Neutrophil (primary cell): ENCODE measurements around the gene GJC2.

Experiments used
- H3K27ac ChIP-seq: fragments of 200-600 bp; sonication (generic); 2 replicates; pipeline ENCODE4 v1.5.1; 2016; ENCODE audit warnings: mild to moderate bottlenecking, moderate library complexity
- H3K27me3 ChIP-seq: fragments of 200-600 bp; sonication (generic); 2 replicates; pipeline ENCODE4 v1.6.0; 2016; ENCODE audit warnings: mild to moderate bottlenecking
- H3K36me3 ChIP-seq: fragments of 200-600 bp; sonication (generic); 2 replicates; pipeline ENCODE4 v1.5.1; 2017
- H3K4me1 ChIP-seq, 2 experiments: fragments of 200-600 bp in 1 of 2; sonication (generic) in 1 of 2; 1 replicate in 1 of 2; 2 replicates in 1 of 2; pipeline versions ENCODE4 v1.5.1 to v1.6.1; 2013 to 2016; ENCODE audit warnings: low read depth in 1 of 2, low read length in 1 of 2, mild to moderate bottlenecking in 1 of 2, moderate library complexity in 1 of 2; ENCODE audit not compliant: control insufficient read depth in 1 of 2, insufficient read depth in 1 of 2
- H3K4me3 ChIP-seq, 2 experiments: fragments of 200-600 bp in 1 of 2; sonication (generic) in 1 of 2; 1 replicate in 1 of 2; 2 replicates in 1 of 2; pipeline ENCODE4 v1.5.1; 2013 to 2016; ENCODE audit warnings: low read depth in 1 of 2, low read length in 1 of 2, mild to moderate bottlenecking in 1 of 2, moderate library complexity in 1 of 2
- H3K9me3 ChIP-seq: fragments of 200-600 bp; sonication (generic); 2 replicates; pipeline ENCODE4 v1.5.1; 2016
- TF ChIP-seq, protein P1 (sequence below): fragments of 200-600 bp; sonication (generic); IDR thresholded peaks from 2 replicates; pipeline ENCODE4 v1.5.1; 2016; ENCODE audit warnings: antibody characterized with exemption

The GJC2 gene

DNA sequence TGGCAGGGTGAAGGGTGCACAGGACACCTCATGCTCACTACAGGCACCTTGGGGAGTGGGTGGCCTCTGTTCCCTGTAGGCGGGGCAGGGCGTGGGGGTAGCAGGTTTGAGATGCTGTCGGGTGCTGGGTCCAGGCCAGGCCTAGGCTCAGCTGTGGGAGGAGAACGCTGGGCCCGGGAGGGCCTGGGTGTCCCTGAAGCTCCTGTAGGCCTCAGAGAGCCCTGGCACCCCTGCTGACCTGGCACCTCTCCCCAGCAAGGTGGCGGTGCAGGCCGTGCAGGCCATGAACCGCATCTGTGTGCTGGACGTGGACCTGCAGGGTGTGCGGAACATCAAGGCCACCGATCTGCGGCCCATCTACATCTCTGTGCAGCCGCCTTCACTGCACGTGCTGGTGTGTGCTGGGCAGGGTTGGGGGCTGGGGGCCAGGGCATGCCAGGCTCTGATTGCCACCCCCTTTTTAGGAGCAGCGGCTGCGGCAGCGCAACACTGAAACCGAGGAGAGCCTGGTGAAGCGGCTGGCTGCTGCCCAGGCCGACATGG lies 2.5 kb upstream of the GJC2 start:
- TF ChIP-seq, protein P1, sequence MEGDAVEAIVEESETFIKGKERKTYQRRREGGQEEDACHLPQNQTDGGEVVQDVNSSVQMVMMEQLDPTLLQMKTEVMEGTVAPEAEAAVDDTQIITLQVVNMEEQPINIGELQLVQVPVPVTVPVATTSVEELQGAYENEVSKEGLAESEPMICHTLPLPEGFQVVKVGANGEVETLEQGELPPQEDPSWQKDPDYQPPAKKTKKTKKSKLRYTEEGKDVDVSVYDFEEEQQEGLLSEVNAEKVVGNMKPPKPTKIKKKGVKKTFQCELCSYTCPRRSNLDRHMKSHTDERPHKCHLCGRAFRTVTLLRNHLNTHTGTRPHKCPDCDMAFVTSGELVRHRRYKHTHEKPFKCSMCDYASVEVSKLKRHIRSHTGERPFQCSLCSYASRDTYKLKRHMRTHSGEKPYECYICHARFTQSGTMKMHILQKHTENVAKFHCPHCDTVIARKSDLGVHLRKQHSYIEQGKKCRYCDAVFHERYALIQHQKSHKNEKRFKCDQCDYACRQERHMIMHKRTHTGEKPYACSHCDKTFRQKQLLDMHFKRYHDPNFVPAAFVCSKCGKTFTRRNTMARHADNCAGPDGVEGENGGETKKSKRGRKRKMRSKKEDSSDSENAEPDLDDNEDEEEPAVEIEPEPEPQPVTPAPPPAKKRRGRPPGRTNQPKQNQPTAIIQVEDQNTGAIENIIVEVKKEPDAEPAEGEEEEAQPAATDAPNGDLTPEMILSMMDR = no peak
- H3K4me3 ChIP-seq = no peak overlapping the region
- H3K4me1 ChIP-seq = peaks cover under 1 to 2% of the 10 kb centered on the region in 2 experiments
- H3K36me3 ChIP-seq = peaks cover 52% of the 10 kb centered on the region
- no peaks in the 10 kb centered on the region for H3K9me3 ChIP-seq
- no peaks in the 10 kb centered on the region for H3K27me3 ChIP-seq
- no peak overlapping the region for H3K27ac ChIP-seq

DNA sequence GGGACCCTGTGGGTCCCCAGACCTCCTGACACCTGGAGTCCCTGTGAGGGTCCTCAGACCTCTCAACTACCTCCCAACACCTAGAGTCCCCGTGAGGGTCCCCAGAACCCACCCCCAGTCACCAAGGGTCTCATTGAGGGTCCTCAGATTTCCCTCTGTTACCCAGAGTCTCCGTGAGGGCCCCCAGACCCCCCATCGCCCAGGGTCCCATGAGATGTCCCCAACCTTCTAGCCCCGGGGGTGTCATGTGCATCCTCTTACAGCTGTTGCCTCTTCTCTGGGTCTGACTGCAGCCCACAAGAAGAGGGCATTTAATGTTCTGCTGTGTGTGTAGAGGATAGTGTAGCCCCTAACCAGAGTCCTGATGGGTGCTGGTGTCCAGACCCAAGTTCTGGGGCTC lies 2.0 kb upstream of the GJC2 start:
- TF ChIP-seq, protein P1 = no peak
- H3K9me3 ChIP-seq = no peaks in the 10 kb centered on the region
- H3K36me3 ChIP-seq = peaks cover 52% of the 10 kb centered on the region
- H3K27me3 ChIP-seq = no peaks in the 10 kb centered on the region
- no peaks in the 10 kb centered on the region for H3K4me1 ChIP-seq
- H3K4me3 ChIP-seq = no peak overlapping the region
- no peak overlapping the region for H3K27ac ChIP-seq

DNA sequence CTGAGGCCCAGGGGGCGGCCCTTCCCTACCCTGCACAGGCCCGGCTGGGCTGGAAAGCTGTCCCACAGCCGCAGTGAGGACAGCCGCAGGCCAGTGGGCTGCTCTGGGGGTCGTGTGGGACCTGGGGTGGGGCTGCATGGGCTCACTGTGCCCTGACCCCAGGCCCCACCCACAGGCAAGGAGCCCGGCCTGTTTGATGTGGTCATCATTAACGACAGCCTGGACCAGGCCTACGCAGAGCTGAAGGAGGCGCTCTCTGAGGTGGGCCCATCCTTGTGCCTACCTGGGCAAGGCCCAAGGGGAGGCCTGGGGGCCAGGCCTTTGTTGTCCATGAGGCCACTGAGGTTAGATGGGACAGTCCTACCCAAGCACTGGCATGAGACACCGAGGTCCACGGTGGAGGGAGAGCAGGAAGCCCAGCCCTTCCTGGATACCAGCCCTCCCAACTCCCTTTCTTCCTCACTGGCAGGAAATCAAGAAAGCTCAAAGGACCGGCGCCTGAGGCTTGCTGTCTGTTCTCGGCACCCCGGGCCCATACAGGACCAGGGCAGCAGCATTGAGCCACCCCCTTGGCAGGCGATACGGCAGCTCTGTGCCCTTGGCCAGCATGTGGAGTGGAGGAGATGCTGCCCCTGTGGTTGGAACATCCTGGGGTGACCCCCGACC lies 1.4 kb upstream of the GJC2 start:
- H3K27me3 ChIP-seq = no peaks in the 10 kb centered on the region
- H3K9me3 ChIP-seq = no peaks in the 10 kb centered on the region
- no peak overlapping the region for H3K4me3 ChIP-seq
- no peaks in the 10 kb centered on the region for H3K4me1 ChIP-seq
- TF ChIP-seq, protein P1 = no peak
- peaks cover 52% of the 10 kb centered on the region for H3K36me3 ChIP-seq
- H3K27ac ChIP-seq = no peak overlapping the region

DNA sequence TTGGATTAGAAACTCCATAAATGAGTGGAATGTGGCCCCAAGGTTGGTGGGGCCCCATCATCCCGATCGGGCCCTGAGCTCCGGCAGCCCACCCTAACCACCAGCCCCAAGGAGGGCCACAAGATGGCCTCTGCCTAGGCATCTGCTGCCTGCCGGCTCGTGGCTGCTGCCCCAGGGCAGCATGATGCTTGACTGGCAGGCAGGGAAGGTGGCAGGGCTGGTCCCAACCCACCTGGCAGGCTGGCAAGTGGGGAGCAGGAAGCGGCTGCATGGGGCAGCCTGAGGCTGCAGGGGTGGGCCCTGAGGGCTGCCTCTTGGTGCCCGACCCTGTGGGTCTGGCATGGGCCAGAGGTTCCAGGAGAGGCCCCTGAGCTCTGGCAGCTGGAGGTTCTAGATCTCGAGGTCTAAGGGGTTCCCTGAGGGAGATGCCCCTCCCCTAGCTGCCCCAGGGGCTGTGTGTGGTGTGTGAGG lies 760 bp upstream of the GJC2 start:
- TF ChIP-seq, protein P1 = no peak
- Histone ChIP-seq H3K27me3 (no peaks in the 10 kb centered on the region), H3K27ac (no peak overlapping the region), H3K4me1 (no peaks in the 10 kb centered on the region), H3K9me3 (no peaks in the 10 kb centered on the region), H3K4me3 (no peak overlapping the region), H3K36me3 (peaks cover 52% of the 10 kb centered on the region)

DNA sequence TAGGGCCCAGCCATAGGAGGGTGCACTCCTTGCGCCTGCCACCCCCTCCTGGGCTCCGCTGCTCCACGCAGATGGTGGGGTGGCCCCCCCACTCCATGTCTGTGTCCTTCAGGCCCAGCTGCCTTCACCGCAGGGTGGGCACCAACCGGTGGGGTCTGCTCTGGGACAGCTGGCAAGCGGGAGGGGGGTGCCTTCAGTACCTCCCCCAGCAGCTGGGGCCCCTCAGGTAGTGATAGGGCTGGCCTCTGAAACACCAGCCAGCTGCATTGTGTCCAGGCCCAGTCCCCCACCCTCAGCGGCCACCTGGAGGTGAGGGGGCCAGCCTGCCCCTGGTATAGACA lies 360 bp downstream of the GJC2 start:
- Histone ChIP-seq H3K27me3 (no peaks in the 10 kb centered on the region), H3K27ac (no peak overlapping the region), H3K4me1 (no peaks in the 10 kb centered on the region), H3K4me3 (no peak overlapping the region), H3K36me3 (peaks cover 51% of the 10 kb centered on the region), H3K9me3 (no peaks in the 10 kb centered on the region)
- TF ChIP-seq, protein P1 = no peak
